ENCODE measurements around the gene BSPRY. TPM values are rescaled to one million over a fixed set of nuclear protein-coding genes. Genes with fewer than 3 reads are reported as not detected.

BSPRY gene
- polyA plus RNA-seq, 3 donors: 7.3 to 9.7 (median 9.6) TPM

Other genes starting within 250 kb of the BSPRY start
- 1 to 10 TPM; 3.5 to 5.2 (median 4.6) TPM for gene SLC31A2, start 198.5 kb upstream of the BSPRY start, polyA plus RNA-seq (ENCODE audit: insufficient read length in 3 of 3)
- gene FKBP15, start 128.3 kb upstream of the BSPRY start, polyA plus RNA-seq (ENCODE audit: insufficient read length in 3 of 3): 10 to 100 TPM; 28.8 to 32.1 (median 29.4) TPM
- gene SLC31A1, start 128.0 kb upstream of the BSPRY start, polyA plus RNA-seq (ENCODE audit: insufficient read length in 3 of 3): 10 to 100 TPM; 26.9 to 29.2 (median 26.9) TPM
- gene CDC26, start 74.0 kb upstream of the BSPRY start, polyA plus RNA-seq (ENCODE audit: insufficient read length in 3 of 3): 10 to 100 TPM; 43.1 to 49.3 (median 43.8) TPM
- 10 to 100 TPM; 39.2 to 41.0 (median 39.3) TPM for gene PRPF4, start 73.9 kb upstream of the BSPRY start, polyA plus RNA-seq (ENCODE audit: insufficient read length in 3 of 3)
- gene RNF183, start 46.2 kb upstream of the BSPRY start, polyA plus RNA-seq (ENCODE audit: insufficient read length in 3 of 3): 1 to 10 TPM; 5.2 to 6.6 (median 5.8) TPM
- gene WDR31, start 9.3 kb upstream of the BSPRY start, polyA plus RNA-seq (ENCODE audit: insufficient read length in 3 of 3): 1 to 10 TPM; 7.2 to 7.9 (median 7.6) TPM
- 10 to 100 TPM; 26.9 to 35.8 (median 28.8) TPM for gene HDHD3, start 27.4 kb downstream of the BSPRY start, polyA plus RNA-seq (ENCODE audit: insufficient read length in 3 of 3)
- gene ALAD, start 51.7 kb downstream of the BSPRY start, polyA plus RNA-seq (ENCODE audit: insufficient read length in 3 of 3): 10 to 100 TPM; 40.1 to 43.8 (median 41.3) TPM
- gene POLE3, start 61.1 kb downstream of the BSPRY start, polyA plus RNA-seq (ENCODE audit: insufficient read length in 3 of 3): 10 to 100 TPM; 67.7 to 75.6 (median 69.5) TPM
- under 1 TPM; 0.69 to 0.76 (median 0.75) TPM for gene C9orf43, start 61.2 kb downstream of the BSPRY start, polyA plus RNA-seq (ENCODE audit: insufficient read length in 3 of 3)
- gene RGS3, start 114.2 kb downstream of the BSPRY start, polyA plus RNA-seq (ENCODE audit: insufficient read length in 3 of 3): 10 to 100 TPM; 45.1 to 47.4 (median 47.2) TPM

Measured in right renal cortex interstitium (tissue), 3 donors.